WTC11 (cell line): ENCODE data around the gene ASCC3. TPM values are rescaled to one million over a fixed set of nuclear protein-coding genes. Genes with fewer than 3 reads are reported as not detected.

ENCODE experiments used
- ATAC-seq: fragments of 200-7000 bp; cut with Tn5 transposase; 2 replicates; pipeline ENCODE4 v1.10.0; 2021; ENCODE audit warnings: mild to moderate bottlenecking, moderate library complexity
- CTCF ChIA-PET: fragments of 300-600 bp; sonication (Branson Sonifier 250); formaldehyde crosslinking; loops from one replicate; lab custom pipeline; 2021; ENCODE audit warnings: antibody characterized with exemption; lab: Charles Lee
- POLR2A ChIA-PET: fragments of 350-600 bp; sonication (Branson Sonifier 250); formaldehyde crosslinking; loops from one replicate; lab custom pipeline; 2021; ENCODE audit warnings: antibody characterized with exemption; lab: Charles Lee
- DNase-seq: peaks from one replicate; pipeline ENCODE4 v3.0.0; 2021; ENCODE audit warnings: low spot score
- H3K27ac Mint-ChIP-seq: 2 replicates; pipeline ENCODE4 v1.8.0; 2021; ENCODE audit warnings: mixed read lengths
- H3K27me3 Mint-ChIP-seq: 2 replicates; pipeline ENCODE4 v1.8.0; 2021; ENCODE audit warnings: low read depth, mild to moderate bottlenecking, moderate library complexity, mixed read lengths
- H3K36me3 Mint-ChIP-seq: 2 replicates; pipeline ENCODE4 v1.8.0; 2021; ENCODE audit warnings: mixed read lengths
- H3K4me1 Mint-ChIP-seq: 2 replicates; pipeline ENCODE4 v1.8.0; 2022; ENCODE audit warnings: mixed read lengths
- H3K4me3 Mint-ChIP-seq: 2 replicates; pipeline ENCODE4 v1.8.0; 2021; ENCODE audit warnings: mild to moderate bottlenecking, moderate library complexity, mixed read lengths
- H3K9me3 Mint-ChIP-seq: 2 replicates; pipeline ENCODE4 v1.8.0; 2021; ENCODE audit warnings: mixed read lengths
- GTF2I ChIP-seq: fragments of 250-450 bp; sonication (Bioruptor Pico); conservative IDR thresholded peaks from 2 replicates; pipeline ENCODE4 v1.4.0; 2021; ENCODE audit warnings: mild to moderate bottlenecking
- HMGA2 ChIP-seq: fragments of 250-450 bp; sonication (Bioruptor Pico); IDR thresholded peaks from 2 replicates; pipeline ENCODE4 v1.4.0; 2021; ENCODE audit warnings: mild to moderate bottlenecking, moderate library complexity
- JAZF1 ChIP-seq: fragments of 250-450 bp; sonication (Bioruptor Pico); IDR thresholded peaks from 2 replicates; pipeline ENCODE4 v1.9.0; 2021; ENCODE audit warnings: moderate library complexity, mild to moderate bottlenecking, inconsistent platforms
- KAT7 ChIP-seq: sonication (generic); formaldehyde crosslinking; IDR thresholded peaks from 2 replicates; pipeline ENCODE4 v1.8.1; 2023; ENCODE audit warnings: missing genetic modification reagents, mild to moderate bottlenecking, borderline replicate concordance
- MXD4 ChIP-seq: fragments of 250-450 bp; sonication (Bioruptor Pico); IDR thresholded peaks from 2 replicates; pipeline ENCODE4 v1.8.0; 2021; ENCODE audit warnings: mild to moderate bottlenecking, moderate library complexity, borderline replicate concordance
- SMAD3 ChIP-seq: sonication (generic); formaldehyde crosslinking; IDR thresholded peaks from 2 replicates; pipeline ENCODE4 v1.8.0; 2022; ENCODE audit warnings: missing genetic modification reagents, mild to moderate bottlenecking, borderline replicate concordance
- TEAD4 ChIP-seq: sonication (generic); formaldehyde crosslinking; IDR thresholded peaks from 2 replicates; pipeline ENCODE4 v1.8.0; 2022; ENCODE audit warnings: mild to moderate bottlenecking, missing genetic modification reagents
- ZNF219 ChIP-seq: sonication (generic); formaldehyde crosslinking; IDR thresholded peaks from 2 replicates; pipeline ENCODE4 v1.8.0; 2023; ENCODE audit warnings: missing genetic modification reagents, mild to moderate bottlenecking, borderline replicate concordance
- ZNF396 ChIP-seq: fragments of 250-450 bp; sonication (Bioruptor Pico); IDR thresholded peaks from 2 replicates; pipeline ENCODE4 v1.8.0; 2021; ENCODE audit warnings: mild to moderate bottlenecking, moderate library complexity, borderline replicate concordance
- total RNA-seq: library from RNA; stranded (reverse); gene quantifications from 3 replicates; pipeline ENCODE4 v1.2.3, GENCODE V29; 2021
- TF ChIP-seq, protein P1 (sequence below): fragments of 250-450 bp; sonication (Bioruptor Pico); conservative IDR thresholded peaks from 2 replicates; pipeline ENCODE4 v1.9.0; 2021; ENCODE audit warnings: mild to moderate bottlenecking
- TF ChIP-seq, protein P2 (sequence below): fragments of 250-450 bp; sonication (Bioruptor Pico); IDR thresholded peaks from 2 replicates; pipeline ENCODE4 v1.9.0; 2021; ENCODE audit warnings: mild to moderate bottlenecking, borderline replicate concordance
- TF ChIP-seq, protein P3 (sequence below): sonication (generic); formaldehyde crosslinking; IDR thresholded peaks from 2 replicates; pipeline ENCODE4 v1.8.1; 2022; ENCODE audit warnings: mild to moderate bottlenecking, moderate library complexity, missing genetic modification reagents
- TF ChIP-seq, protein P4 (sequence below): sonication (generic); formaldehyde crosslinking; IDR thresholded peaks from 2 replicates; pipeline ENCODE4 v1.8.0; 2022; ENCODE audit warnings: mild to moderate bottlenecking, missing genetic modification reagents
- TF ChIP-seq, protein P5 (sequence below): sonication (generic); formaldehyde crosslinking; conservative IDR thresholded peaks from 2 replicates; pipeline ENCODE4 v1.8.1; 2023; ENCODE audit warnings: mild to moderate bottlenecking, low read depth, missing genetic modification reagents, moderate library complexity

ASCC3 gene
- total RNA-seq, 1 experiment from 2014 or later, result 80.7 TPM

DNA sequence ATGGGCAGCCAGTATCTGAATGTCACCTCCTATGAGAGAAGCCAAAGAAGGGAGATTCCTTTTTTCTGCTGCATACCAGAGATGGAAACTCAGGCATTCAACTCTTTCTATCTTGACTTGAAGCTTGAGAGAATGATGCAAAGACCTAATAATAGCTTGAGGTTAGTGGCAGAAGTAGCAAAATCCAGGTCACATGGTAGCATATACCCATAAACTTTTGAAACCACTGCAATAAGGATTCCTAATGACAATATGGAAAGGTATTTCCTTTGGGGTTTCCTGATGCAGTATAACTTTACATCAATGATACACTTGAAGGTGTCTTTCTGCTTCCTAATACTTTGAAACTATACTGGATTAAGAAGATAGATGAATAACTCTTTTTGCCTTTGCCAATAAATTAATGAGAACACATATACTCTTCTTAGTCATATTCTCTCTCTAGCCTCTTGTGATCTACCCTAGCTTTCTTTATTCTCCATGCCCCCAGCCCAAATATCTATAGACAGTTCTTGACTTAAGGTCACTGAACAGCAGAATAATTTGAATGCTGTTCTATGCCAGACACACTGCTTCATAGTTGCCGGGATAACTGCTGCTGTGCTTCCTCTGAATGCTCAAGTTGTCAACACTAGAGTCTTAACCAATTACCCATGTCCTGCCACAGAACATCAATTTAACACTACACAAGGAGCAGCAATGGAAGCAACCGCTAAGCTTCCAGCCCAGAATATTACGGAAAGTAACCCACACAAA lies 260.9 kb downstream of the ASCC3 start:
- peaks cover 12% of the 10 kb centered on the region for H3K9me3 Mint-ChIP-seq
- ATAC-seq, result no peak
- no peaks in the 10 kb centered on the region for H3K4me1 Mint-ChIP-seq
- CTCF ChIA-PET, result no interaction called here
- H3K27me3 Mint-ChIP-seq, result no peaks in the 10 kb centered on the region
- peaks cover 18% of the 10 kb centered on the region for H3K36me3 Mint-ChIP-seq
- no peak for DNase-seq
- H3K27ac Mint-ChIP-seq, result no peak overlapping the region
- POLR2A ChIA-PET, result no interaction called here
- TF ChIP-seq, protein P1, sequence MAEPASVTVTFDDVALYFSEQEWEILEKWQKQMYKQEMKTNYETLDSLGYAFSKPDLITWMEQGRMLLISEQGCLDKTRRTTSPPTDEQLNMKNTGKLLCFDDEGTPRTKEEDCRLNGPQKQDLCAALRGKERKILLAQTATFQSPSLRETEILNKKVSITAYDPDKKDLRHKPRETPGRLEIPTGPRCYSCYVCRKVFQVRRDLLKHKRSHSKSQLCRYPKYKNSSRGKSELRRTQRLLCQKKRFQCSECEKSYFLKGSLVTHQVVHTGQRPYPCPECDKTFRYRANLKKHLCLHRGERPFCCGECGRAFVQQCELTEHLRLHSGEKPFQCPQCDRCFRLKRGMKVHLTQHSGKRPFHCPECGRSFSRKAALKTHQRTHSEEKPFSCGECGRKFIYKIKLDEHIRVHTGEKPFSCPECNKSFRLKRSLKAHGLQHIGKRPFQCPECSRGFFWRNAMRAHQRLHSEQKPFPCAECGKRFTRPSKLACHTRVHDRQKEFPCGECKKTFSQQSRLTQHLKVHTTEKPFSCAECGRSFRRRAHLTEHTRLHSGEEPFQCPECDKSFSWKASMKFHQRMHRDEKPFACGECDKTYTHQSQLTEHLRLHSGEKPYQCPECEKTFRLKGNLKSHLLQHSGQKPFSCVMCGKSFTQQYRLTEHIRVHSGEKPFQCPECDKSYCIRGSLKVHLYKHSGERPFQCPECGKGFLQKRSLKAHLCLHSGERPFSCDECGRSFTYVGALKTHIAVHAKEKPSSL (CRISPR knock-in tag), result no peak
- TF ChIP-seq ZNF396 (CRISPR knock-in tag) (no peak), TEAD4 (CRISPR knock-in tag) (no peak), JAZF1 (CRISPR knock-in tag) (no peak), GTF2I (no peak), ZNF219 (no peak), HMGA2 (CRISPR knock-in tag) (no peak), SMAD3 (no peak), KAT7 (CRISPR knock-in tag) (no peak), MXD4 (CRISPR knock-in tag) (no peak)
- TF ChIP-seq, protein P2, sequence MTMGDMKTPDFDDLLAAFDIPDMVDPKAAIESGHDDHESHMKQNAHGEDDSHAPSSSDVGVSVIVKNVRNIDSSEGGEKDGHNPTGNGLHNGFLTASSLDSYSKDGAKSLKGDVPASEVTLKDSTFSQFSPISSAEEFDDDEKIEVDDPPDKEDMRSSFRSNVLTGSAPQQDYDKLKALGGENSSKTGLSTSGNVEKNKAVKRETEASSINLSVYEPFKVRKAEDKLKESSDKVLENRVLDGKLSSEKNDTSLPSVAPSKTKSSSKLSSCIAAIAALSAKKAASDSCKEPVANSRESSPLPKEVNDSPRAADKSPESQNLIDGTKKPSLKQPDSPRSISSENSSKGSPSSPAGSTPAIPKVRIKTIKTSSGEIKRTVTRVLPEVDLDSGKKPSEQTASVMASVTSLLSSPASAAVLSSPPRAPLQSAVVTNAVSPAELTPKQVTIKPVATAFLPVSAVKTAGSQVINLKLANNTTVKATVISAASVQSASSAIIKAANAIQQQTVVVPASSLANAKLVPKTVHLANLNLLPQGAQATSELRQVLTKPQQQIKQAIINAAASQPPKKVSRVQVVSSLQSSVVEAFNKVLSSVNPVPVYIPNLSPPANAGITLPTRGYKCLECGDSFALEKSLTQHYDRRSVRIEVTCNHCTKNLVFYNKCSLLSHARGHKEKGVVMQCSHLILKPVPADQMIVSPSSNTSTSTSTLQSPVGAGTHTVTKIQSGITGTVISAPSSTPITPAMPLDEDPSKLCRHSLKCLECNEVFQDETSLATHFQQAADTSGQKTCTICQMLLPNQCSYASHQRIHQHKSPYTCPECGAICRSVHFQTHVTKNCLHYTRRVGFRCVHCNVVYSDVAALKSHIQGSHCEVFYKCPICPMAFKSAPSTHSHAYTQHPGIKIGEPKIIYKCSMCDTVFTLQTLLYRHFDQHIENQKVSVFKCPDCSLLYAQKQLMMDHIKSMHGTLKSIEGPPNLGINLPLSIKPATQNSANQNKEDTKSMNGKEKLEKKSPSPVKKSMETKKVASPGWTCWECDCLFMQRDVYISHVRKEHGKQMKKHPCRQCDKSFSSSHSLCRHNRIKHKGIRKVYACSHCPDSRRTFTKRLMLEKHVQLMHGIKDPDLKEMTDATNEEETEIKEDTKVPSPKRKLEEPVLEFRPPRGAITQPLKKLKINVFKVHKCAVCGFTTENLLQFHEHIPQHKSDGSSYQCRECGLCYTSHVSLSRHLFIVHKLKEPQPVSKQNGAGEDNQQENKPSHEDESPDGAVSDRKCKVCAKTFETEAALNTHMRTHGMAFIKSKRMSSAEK (CRISPR knock-in tag), result no peak
- TF ChIP-seq, protein P3, sequence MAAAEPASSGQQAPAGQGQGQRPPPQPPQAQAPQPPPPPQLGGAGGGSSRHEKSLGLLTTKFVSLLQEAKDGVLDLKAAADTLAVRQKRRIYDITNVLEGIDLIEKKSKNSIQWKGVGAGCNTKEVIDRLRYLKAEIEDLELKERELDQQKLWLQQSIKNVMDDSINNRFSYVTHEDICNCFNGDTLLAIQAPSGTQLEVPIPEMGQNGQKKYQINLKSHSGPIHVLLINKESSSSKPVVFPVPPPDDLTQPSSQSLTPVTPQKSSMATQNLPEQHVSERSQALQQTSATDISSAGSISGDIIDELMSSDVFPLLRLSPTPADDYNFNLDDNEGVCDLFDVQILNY, result no peak
- TF ChIP-seq, protein P4, sequence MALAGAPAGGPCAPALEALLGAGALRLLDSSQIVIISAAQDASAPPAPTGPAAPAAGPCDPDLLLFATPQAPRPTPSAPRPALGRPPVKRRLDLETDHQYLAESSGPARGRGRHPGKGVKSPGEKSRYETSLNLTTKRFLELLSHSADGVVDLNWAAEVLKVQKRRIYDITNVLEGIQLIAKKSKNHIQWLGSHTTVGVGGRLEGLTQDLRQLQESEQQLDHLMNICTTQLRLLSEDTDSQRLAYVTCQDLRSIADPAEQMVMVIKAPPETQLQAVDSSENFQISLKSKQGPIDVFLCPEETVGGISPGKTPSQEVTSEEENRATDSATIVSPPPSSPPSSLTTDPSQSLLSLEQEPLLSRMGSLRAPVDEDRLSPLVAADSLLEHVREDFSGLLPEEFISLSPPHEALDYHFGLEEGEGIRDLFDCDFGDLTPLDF (CRISPR knock-in tag), result no peak
- TF ChIP-seq, protein P5, sequence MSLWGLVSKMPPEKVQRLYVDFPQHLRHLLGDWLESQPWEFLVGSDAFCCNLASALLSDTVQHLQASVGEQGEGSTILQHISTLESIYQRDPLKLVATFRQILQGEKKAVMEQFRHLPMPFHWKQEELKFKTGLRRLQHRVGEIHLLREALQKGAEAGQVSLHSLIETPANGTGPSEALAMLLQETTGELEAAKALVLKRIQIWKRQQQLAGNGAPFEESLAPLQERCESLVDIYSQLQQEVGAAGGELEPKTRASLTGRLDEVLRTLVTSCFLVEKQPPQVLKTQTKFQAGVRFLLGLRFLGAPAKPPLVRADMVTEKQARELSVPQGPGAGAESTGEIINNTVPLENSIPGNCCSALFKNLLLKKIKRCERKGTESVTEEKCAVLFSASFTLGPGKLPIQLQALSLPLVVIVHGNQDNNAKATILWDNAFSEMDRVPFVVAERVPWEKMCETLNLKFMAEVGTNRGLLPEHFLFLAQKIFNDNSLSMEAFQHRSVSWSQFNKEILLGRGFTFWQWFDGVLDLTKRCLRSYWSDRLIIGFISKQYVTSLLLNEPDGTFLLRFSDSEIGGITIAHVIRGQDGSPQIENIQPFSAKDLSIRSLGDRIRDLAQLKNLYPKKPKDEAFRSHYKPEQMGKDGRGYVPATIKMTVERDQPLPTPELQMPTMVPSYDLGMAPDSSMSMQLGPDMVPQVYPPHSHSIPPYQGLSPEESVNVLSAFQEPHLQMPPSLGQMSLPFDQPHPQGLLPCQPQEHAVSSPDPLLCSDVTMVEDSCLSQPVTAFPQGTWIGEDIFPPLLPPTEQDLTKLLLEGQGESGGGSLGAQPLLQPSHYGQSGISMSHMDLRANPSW (CRISPR knock-in tag), result no peak
- no peak overlapping the region for H3K4me3 Mint-ChIP-seq
